HEK293 (cell line): ENCODE data around the gene SP5.

Source experiments
- CTCF ChIA-PET: fragments of 350-600 bp; formaldehyde crosslinking; extraction: SDS; loops from one replicate; lab custom pipeline; 2021; ENCODE audit warnings: antibody characterized with exemption; lab: Yijun Ruan, JAX
- POLR2A ChIA-PET: fragments of 300-600 bp; formaldehyde crosslinking; extraction: SDS; loops from one replicate; lab custom pipeline; 2020; ENCODE audit warnings: antibody characterized with exemption, inconsistent platforms; lab: Yijun Ruan, JAX
- H3K27ac ChIP-seq: fragments of 200-500 bp; sonication (Bioruptor generic); 2 replicates; pipeline ENCODE4 v1.5.1; 2014; ENCODE audit warnings: low read depth, low read length, control low read depth, inconsistent platforms; ENCODE audit errors: extremely low read depth
- H3K36me3 ChIP-seq, 2 experiments: fragments of 200-500 bp in 1 of 2; sonication (Bioruptor generic) in 1 of 2; 1 replicate in 1 of 2; 2 replicates in 1 of 2; pipeline ENCODE4 v1.5.1; 2014 to 2017; ENCODE audit warnings: inconsistent platforms in 2 of 2, low read length in 2 of 2; ENCODE audit not compliant: control insufficient read depth in 2 of 2, insufficient read depth in 1 of 2
- H3K4me1 ChIP-seq: fragments of 200-500 bp; sonication (Bioruptor generic); 2 replicates; pipeline ENCODE4 v1.5.1; 2014; ENCODE audit warnings: mild to moderate bottlenecking, low read length, inconsistent platforms; ENCODE audit not compliant: control insufficient read depth, insufficient read depth
- H3K4me3 ChIP-seq: 2 replicates; pipeline ENCODE4 v1.5.1; 2011; ENCODE audit warnings: low read depth, mild to moderate bottlenecking, control low read depth, low read length, moderate library complexity
- H3K9me3 ChIP-seq: fragments of 200-500 bp; sonication (Bioruptor generic); 2 replicates; pipeline ENCODE4 v1.5.1; 2014; ENCODE audit warnings: low read depth, low read length, inconsistent platforms; ENCODE audit not compliant: control insufficient read depth, insufficient read depth
- BCL6B ChIP-seq: fragments of 450-650 bp; formaldehyde crosslinking; IDR thresholded peaks from 2 replicates; pipeline ENCODE4 v1.5.1; 2017; ENCODE audit warnings: missing biosample characterization, missing genetic modification characterization
- EGR2 ChIP-seq: fragments of 450-650 bp; formaldehyde crosslinking; IDR thresholded peaks from 2 replicates; pipeline ENCODE4 v1.5.1; 2016; ENCODE audit warnings: low read depth, missing biosample characterization, missing genetic modification characterization
- GLIS1 ChIP-seq: fragments of 450-650 bp; formaldehyde crosslinking; IDR thresholded peaks from 2 replicates; pipeline ENCODE4 v1.5.1; 2016; ENCODE audit warnings: missing biosample characterization, missing genetic modification characterization
- KLF1 ChIP-seq: fragments of 450-650 bp; formaldehyde crosslinking; IDR thresholded peaks from 2 replicates; pipeline ENCODE4 v1.5.1; 2016; ENCODE audit warnings: missing biosample characterization, missing genetic modification characterization
- KLF17 ChIP-seq: fragments of 450-650 bp; formaldehyde crosslinking; IDR thresholded peaks from 2 replicates; pipeline ENCODE4 v1.5.1; 2016; ENCODE audit warnings: missing biosample characterization, missing genetic modification characterization
- SCRT2 ChIP-seq: fragments of 450-650 bp; formaldehyde crosslinking; IDR thresholded peaks from 2 replicates; pipeline ENCODE4 v1.5.1; 2016; ENCODE audit warnings: missing biosample characterization, missing genetic modification characterization
- TCF7L2 ChIP-seq: IDR thresholded peaks from 2 replicates; pipeline ENCODE4 v1.6.1; 2011; ENCODE audit warnings: low read depth, mild to moderate bottlenecking, inconsistent platforms, low read length, moderate library complexity, borderline replicate concordance
- ZBTB10 ChIP-seq: fragments of 450-650 bp; formaldehyde crosslinking; IDR thresholded peaks from 2 replicates; pipeline ENCODE4 v1.5.1; 2016; ENCODE audit warnings: missing biosample characterization, missing genetic modification characterization
- ZFP41 ChIP-seq: fragments of 450-650 bp; formaldehyde crosslinking; IDR thresholded peaks from 2 replicates; pipeline ENCODE4 v1.5.1; 2016; ENCODE audit warnings: missing biosample characterization, missing genetic modification characterization, borderline replicate concordance
- ZNF10 ChIP-seq: fragments of 450-650 bp; formaldehyde crosslinking; IDR thresholded peaks from 2 replicates; pipeline ENCODE4 v1.5.1; 2017; ENCODE audit warnings: missing biosample characterization, missing genetic modification characterization
- ZNF112 ChIP-seq: fragments of 450-650 bp; formaldehyde crosslinking; IDR thresholded peaks from 2 replicates; pipeline ENCODE4 v1.5.0; 2017; ENCODE audit warnings: missing biosample characterization, missing genetic modification characterization
- ZNF114 ChIP-seq: fragments of 450-650 bp; formaldehyde crosslinking; IDR thresholded peaks from 2 replicates; pipeline ENCODE4 v1.5.0; 2017; ENCODE audit warnings: missing biosample characterization, missing genetic modification characterization
- ZNF221 ChIP-seq: fragments of 450-650 bp; formaldehyde crosslinking; IDR thresholded peaks from 2 replicates; pipeline ENCODE4 v1.5.1; 2017; ENCODE audit warnings: missing biosample characterization, missing genetic modification characterization, borderline replicate concordance
- ZNF223 ChIP-seq: fragments of 450-650 bp; formaldehyde crosslinking; IDR thresholded peaks from 2 replicates; pipeline ENCODE4 v1.5.1; 2016; ENCODE audit warnings: missing biosample characterization, missing genetic modification characterization
- ZNF311 ChIP-seq: fragments of 450-650 bp; formaldehyde crosslinking; IDR thresholded peaks from 2 replicates; pipeline ENCODE4 v1.5.1; 2017; ENCODE audit warnings: missing biosample characterization, missing genetic modification characterization, borderline replicate concordance
- ZNF324 ChIP-seq: fragments of 450-650 bp; formaldehyde crosslinking; IDR thresholded peaks from 2 replicates; pipeline ENCODE4 v1.5.1; 2016; ENCODE audit warnings: missing biosample characterization, missing genetic modification characterization
- ZNF354C ChIP-seq: fragments of 450-650 bp; formaldehyde crosslinking; IDR thresholded peaks from 2 replicates; pipeline ENCODE4 v1.5.1; 2016; ENCODE audit warnings: missing biosample characterization, missing genetic modification characterization, low read depth, borderline replicate concordance
- ZNF645 ChIP-seq: fragments of 450-650 bp; formaldehyde crosslinking; IDR thresholded peaks from 2 replicates; pipeline ENCODE4; 2016; ENCODE audit warnings: missing biosample characterization, missing genetic modification characterization
- ZNF777 ChIP-seq: fragments of 450-650 bp; formaldehyde crosslinking; IDR thresholded peaks from 2 replicates; pipeline ENCODE4 v1.5.1; 2017; ENCODE audit warnings: missing biosample characterization, missing genetic modification characterization, borderline replicate concordance
- ZNF792 ChIP-seq: fragments of 450-650 bp; formaldehyde crosslinking; IDR thresholded peaks from 2 replicates; pipeline ENCODE4 v1.5.1; 2016; ENCODE audit warnings: missing biosample characterization, missing genetic modification characterization
- ZNF843 ChIP-seq: fragments of 450-650 bp; formaldehyde crosslinking; IDR thresholded peaks from 2 replicates; pipeline ENCODE4 v1.5.1; 2016; ENCODE audit warnings: missing biosample characterization, missing genetic modification characterization

SP5 gene

GRCh38 chr2:170711774-170712652, 3.1 kb upstream of the SP5 start (continued):
- TF ChIP-seq TCF7L2 (peak; percentile 91; the same call in 1 of the 2 replicates), ZFP41 (tag by site-specific recombination) (no peak), ZNF792 (tag by site-specific recombination) (no peak), GLIS1 (tag by site-specific recombination) (peak; percentile 70), ZNF843 (tag by site-specific recombination) (no peak), ZNF10 (tag by site-specific recombination) (no peak)

GRCh38 chr2:170712653-170713542, 2.2 kb upstream of the SP5 start:
- POLR2A ChIA-PET: interaction anchor here (0.7 to 1.4 kb wide), 2 partner anchors 58 to 104 kb away, joined by 4 read pairs; partner anchors contain the start of genes ERICH2 and GAD1
- TF ChIP-seq ZNF354C (tag by site-specific recombination) (no peak), ZNF114 (tag by site-specific recombination) (no peak), ZNF221 (no peak), ZNF645 (tag by site-specific recombination) (no peak), BCL6B (tag by site-specific recombination) (no peak), KLF17 (tag by site-specific recombination) (no peak), ZNF324 (no peak), SCRT2 (tag by site-specific recombination) (no peak)
- Histone ChIP-seq H3K9me3 (no peaks in the 10 kb centered on the region), H3K4me1 (no peaks in the 10 kb centered on the region), H3K36me3 (peaks cover 0 to 5% of the 10 kb centered on the region in 2 experiments; a peak in 1 of 3 replicates), H3K4me3 (no peak overlapping the region), H3K27ac (no peak overlapping the region)
- CTCF ChIA-PET: interaction anchor here (0.6 to 1.8 kb wide), 5 partner anchors 11 to 1508 kb away, joined by 3 to 6 read pairs (median 3); no protein-coding TSS in a partner anchor

- ChIA-PET CTCF (interaction anchor here (1.0 kb wide), 1 partner anchor 12 kb away, joined by 3 read pairs; no protein-coding TSS in a partner anchor), POLR2A (interaction anchor here (1.7 kb wide), 1 partner anchor 184 kb away, joined by 4 read pairs; no protein-coding TSS in a partner anchor)
- H3K36me3 ChIP-seq: peaks cover 0 to 5% of the 10 kb centered on the region in 2 experiments; a peak in 1 of 3 replicates
- no peaks in the 10 kb centered on the region for H3K4me1 ChIP-seq
- H3K27ac ChIP-seq: no peak overlapping the region; the same call in 1 of the 2 replicates
- H3K9me3 ChIP-seq: no peaks in the 10 kb centered on the region
- no peak for TF ChIP-seq ZNF777
- no peak for TF ChIP-seq KLF1 (tag by site-specific recombination)
- TF ChIP-seq ZNF112 (tag by site-specific recombination): no peak
- no peak for TF ChIP-seq ZBTB10
- TF ChIP-seq ZNF311: no peak
- TF ChIP-seq TCF7L2: no peak
- no peak for TF ChIP-seq ZNF223 (tag by site-specific recombination)
- no peak for TF ChIP-seq EGR2 (tag by site-specific recombination)
- no peak overlapping the region for H3K4me3 ChIP-seq
These were observed 1.4 kb upstream of the SP5 start for GRCh38 chr2:170713543-170714380.
